AG04449 (cell line): ENCODE measurements around the gene SUGCT.

Experiments
- CTCF ChIA-PET: fragments of 350-600 bp; formaldehyde crosslinking; extraction: SDS; loops from one replicate; lab custom pipeline; 2021; ENCODE audit warnings: antibody characterized with exemption; lab: Yijun Ruan, JAX
- POLR2A ChIA-PET: fragments of 400-600, 350-600 bp; formaldehyde crosslinking; extraction: SDS; loops from one replicate; lab custom pipeline; 2020; ENCODE audit warnings: antibody characterized with exemption, inconsistent platforms; lab: Yijun Ruan, JAX
- DNase-seq: peaks from one replicate; pipeline ENCODE4 v3.0.0-alpha.2; 2010; ENCODE audit warnings: low read depth, low spot score
- H3K4me3 ChIP-seq: 2 replicates; pipeline ENCODE4 v1.5.1; 2011; ENCODE audit warnings: low read depth, mild to moderate bottlenecking, control low read depth, low read length
- TF ChIP-seq, protein P1 (sequence below): IDR thresholded peaks from one replicate; pipeline ENCODE4 v1.5.1; 2011; ENCODE audit warnings: mild to moderate bottlenecking, moderate library complexity, low read length, control low read depth, inconsistent platforms; ENCODE audit not compliant: insufficient read depth; ENCODE audit errors: missing control alignments

Gene SUGCT

DNA sequence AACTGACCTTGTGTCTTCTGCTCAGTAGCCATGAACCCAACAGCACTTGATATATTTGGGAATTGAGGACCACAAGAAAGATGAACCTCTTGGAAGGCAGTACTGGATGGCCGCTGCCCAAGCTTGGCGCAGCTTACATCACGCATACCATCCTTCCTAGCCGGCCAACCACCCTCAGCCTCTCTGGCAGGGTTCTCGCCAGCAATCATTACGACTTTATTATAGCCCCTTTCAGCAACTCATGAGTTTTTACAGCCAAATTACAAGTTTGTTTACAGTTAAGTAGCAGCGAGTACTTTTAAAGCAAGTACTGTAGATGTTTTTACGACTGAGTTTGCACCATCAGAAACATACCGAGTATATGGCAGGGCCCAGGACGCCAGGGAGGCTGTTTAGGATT is 769.1 kb downstream of the SUGCT start:
- CTCF ChIA-PET: no interaction called here

DNA sequence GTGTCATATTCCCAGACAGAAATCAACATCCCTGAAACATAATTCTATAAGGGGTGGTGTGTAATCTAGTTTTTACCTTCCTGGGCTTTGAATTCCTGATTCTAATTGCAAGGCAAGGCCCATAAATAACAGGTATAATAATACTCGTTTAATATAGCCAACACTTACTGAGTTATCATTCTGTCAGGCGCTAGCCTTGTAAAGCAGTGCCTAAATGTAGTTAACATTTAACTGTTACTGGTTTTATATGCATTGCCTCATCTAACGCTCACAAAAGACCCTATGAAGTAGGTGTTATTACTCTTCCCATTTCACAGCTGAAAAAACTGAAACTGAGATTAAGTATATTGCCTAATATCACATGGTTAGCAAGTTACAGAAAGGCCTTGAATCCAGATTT is 772.5 kb downstream of the SUGCT start:
- TF ChIP-seq, protein P1, sequence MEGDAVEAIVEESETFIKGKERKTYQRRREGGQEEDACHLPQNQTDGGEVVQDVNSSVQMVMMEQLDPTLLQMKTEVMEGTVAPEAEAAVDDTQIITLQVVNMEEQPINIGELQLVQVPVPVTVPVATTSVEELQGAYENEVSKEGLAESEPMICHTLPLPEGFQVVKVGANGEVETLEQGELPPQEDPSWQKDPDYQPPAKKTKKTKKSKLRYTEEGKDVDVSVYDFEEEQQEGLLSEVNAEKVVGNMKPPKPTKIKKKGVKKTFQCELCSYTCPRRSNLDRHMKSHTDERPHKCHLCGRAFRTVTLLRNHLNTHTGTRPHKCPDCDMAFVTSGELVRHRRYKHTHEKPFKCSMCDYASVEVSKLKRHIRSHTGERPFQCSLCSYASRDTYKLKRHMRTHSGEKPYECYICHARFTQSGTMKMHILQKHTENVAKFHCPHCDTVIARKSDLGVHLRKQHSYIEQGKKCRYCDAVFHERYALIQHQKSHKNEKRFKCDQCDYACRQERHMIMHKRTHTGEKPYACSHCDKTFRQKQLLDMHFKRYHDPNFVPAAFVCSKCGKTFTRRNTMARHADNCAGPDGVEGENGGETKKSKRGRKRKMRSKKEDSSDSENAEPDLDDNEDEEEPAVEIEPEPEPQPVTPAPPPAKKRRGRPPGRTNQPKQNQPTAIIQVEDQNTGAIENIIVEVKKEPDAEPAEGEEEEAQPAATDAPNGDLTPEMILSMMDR: no peak
- no peak overlapping the region for H3K4me3 ChIP-seq
- POLR2A ChIA-PET: interaction anchor here (0.7 kb wide), 1 partner anchor 794 kb away, joined by 3 read pairs; no protein-coding TSS in a partner anchor
- DNase-seq: no peak
- CTCF ChIA-PET: interaction anchor here (1.3 to 1.6 kb wide), 2 partner anchors 15 to 28 kb away, joined by 3 to 4 read pairs; no protein-coding TSS in a partner anchor

More for the DNA sequence above, 769.1 kb downstream of the SUGCT start:
- H3K4me3 ChIP-seq: no peak overlapping the region
- POLR2A ChIA-PET: no interaction called here
- TF ChIP-seq, protein P1: no peak
- no peak for DNase-seq

DNA sequence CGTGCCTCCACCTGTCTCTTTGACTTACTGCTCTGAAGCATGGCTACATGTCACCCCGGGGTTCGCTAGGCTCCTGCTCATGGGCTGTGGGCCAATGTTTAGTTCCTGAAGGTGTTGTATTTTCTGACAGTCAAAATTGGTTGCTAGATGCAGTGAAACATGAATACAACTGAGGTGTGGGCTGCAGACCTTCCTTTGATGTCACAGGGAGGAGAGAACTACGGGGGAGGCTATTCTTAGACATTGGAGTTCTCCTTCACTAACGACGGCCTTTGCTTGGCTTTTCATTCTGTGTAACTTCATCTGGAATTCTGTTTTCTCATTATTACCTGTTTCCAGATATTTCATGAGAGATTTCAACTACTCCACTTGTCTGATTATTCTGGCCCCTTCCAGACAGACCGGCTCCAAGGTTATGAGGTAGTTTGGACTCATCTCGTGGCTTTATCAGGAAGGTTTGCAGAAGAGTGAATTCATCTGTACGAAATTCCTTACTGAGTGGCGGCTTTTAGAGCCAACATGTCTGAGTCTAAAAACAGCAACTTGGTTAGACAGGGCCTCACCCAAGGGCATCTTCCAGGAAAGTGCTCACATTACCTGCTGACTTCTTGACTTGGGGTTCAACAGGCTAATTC is 774.7 kb downstream of the SUGCT start:
- ChIA-PET CTCF (no interaction called here), POLR2A (no interaction called here)
- TF ChIP-seq, protein P1: no peak
- DNase-seq: no peak
- no peak overlapping the region for H3K4me3 ChIP-seq
